H1 (cell line): ENCODE results near the gene CKAP4. TPM values are rescaled to one million over a fixed set of nuclear protein-coding genes. Genes with fewer than 3 reads are reported as not detected.

Experiments
- CTCF ChIA-PET: fragments of 300-600 bp; sonication (Branson Sonifier 250); formaldehyde crosslinking; loops from one replicate; lab custom pipeline; 2021; ENCODE audit not compliant: partially characterized antibody; lab: Charles Lee
- POLR2A ChIA-PET: fragments of 300-600 bp; sonication (Branson Sonifier 250); formaldehyde crosslinking; loops from one replicate; lab custom pipeline; 2021; ENCODE audit warnings: inconsistent platforms; ENCODE audit not compliant: partially characterized antibody; lab: Charles Lee
- DNase-seq, 2 experiments: peaks; one replicate each; pipeline versions ENCODE4 v3.0.0 to v3.0.0-alpha.2; 2010 to 2022; ENCODE audit warnings: low spot score in 2 of 2, low read depth in 1 of 2, mixed read lengths in 1 of 2
- FAIRE-seq: peaks from 2 replicates; lab custom pipeline; 2011; peaks lifted over from hg19 to GRCh38; lab: Jason Lieb, UNC
- H2AFZ ChIP-seq: 2 replicates; pipeline ENCODE4 v1.8.1; 2012; ENCODE audit warnings: low read length, inconsistent platforms
- H2AK5ac ChIP-seq: 2 replicates; pipeline ENCODE4 v1.6.1; 2013; ENCODE audit warnings: low read depth, low read length
- H2BK120ac ChIP-seq: replicated peaks from 2 replicates; pipeline ENCODE3; 2013; ENCODE audit warnings: low read depth, low read length, inconsistent platforms
- H2BK12ac ChIP-seq: 2 replicates; pipeline ENCODE4 v1.6.1; 2013; ENCODE audit warnings: low read depth, low read length
- H2BK15ac ChIP-seq: 2 replicates; pipeline ENCODE4 v1.6.1; 2013; ENCODE audit warnings: low read length
- H2BK20ac ChIP-seq: 2 replicates; pipeline ENCODE4 v1.6.1; 2013; ENCODE audit warnings: low read length
- H2BK5ac ChIP-seq: 2 replicates; pipeline ENCODE4 v1.6.1; 2013; ENCODE audit warnings: low read depth, low read length
- H3K14ac ChIP-seq: 2 replicates; pipeline ENCODE4 v1.6.1; 2013; ENCODE audit warnings: inconsistent platforms; ENCODE audit not compliant: insufficient read length
- H3K18ac ChIP-seq: 2 replicates; pipeline ENCODE4 v1.6.1; 2013; ENCODE audit warnings: low read length; ENCODE audit errors: extremely low read depth
- H3K23ac ChIP-seq: 2 replicates; pipeline ENCODE4 v1.6.1; 2013; ENCODE audit warnings: inconsistent platforms; ENCODE audit not compliant: insufficient read length
- H3K23me2 ChIP-seq: 2 replicates; pipeline ENCODE4 v1.6.1; 2013; ENCODE audit warnings: low read depth, low read length
- H3K27ac ChIP-seq: 2 replicates; pipeline ENCODE4 v1.6.1; 2011; ENCODE audit warnings: low read depth, low read length, inconsistent platforms
- H3K27me3 ChIP-seq, 4 experiments: replicated peaks in 1 of 4; 1 replicate in 1 of 4; 2 replicates in 3 of 4; pipeline versions ENCODE4 v1.6.1 to v1.8.1; 2011 to 2013; ENCODE audit warnings: low read length in 3 of 4, mild to moderate bottlenecking in 3 of 4, inconsistent platforms in 2 of 4, mixed read lengths in 2 of 4, moderate library complexity in 1 of 4; ENCODE audit not compliant: control insufficient read depth in 3 of 4, insufficient read depth in 3 of 4; ENCODE audit errors: extremely low read depth in 1 of 4
- H3K36me3 ChIP-seq, 4 experiments: 2 replicates each; pipeline versions ENCODE4 v1.6.1 to v1.8.1; 2011 to 2013; ENCODE audit warnings: mild to moderate bottlenecking in 4 of 4, low read length in 3 of 4, moderate library complexity in 2 of 4, control low read depth in 1 of 4, inconsistent platforms in 1 of 4; ENCODE audit not compliant: insufficient read depth in 4 of 4, control insufficient read depth in 2 of 4
- H3K4ac ChIP-seq: replicated peaks from 2 replicates; pipeline ENCODE3; 2013; ENCODE audit warnings: low read length, low read depth, mixed read lengths, inconsistent platforms; ENCODE audit not compliant: insufficient read length
- H3K4me1 ChIP-seq, 4 experiments: replicated peaks in 1 of 4; 1 replicate in 1 of 4; 2 replicates in 3 of 4; pipeline versions ENCODE4 v1.6.1 to v1.8.1; 2011 to 2013; ENCODE audit warnings: low read length in 3 of 4, inconsistent platforms in 2 of 4, mixed read lengths in 1 of 4; ENCODE audit not compliant: insufficient read depth in 4 of 4, control insufficient read depth in 3 of 4
- H3K4me2 ChIP-seq, 2 experiments: 2 replicates each; pipeline versions ENCODE4 v1.6.1 to v1.8.1; 2011 to 2013; ENCODE audit warnings: low read depth in 2 of 2, low read length in 2 of 2, control low read depth in 1 of 2, inconsistent platforms in 1 of 2, mild to moderate bottlenecking in 1 of 2; ENCODE audit not compliant: insufficient read depth in 1 of 2
- H3K4me3 ChIP-seq, 4 experiments: fragments of 200-600, 300-600 bp in 1 of 4; sonication (generic), shearing (Covaris generic), sonication (Bioruptor Twin) in 1 of 4; 2 replicates each; pipeline versions ENCODE4 v1.5.1 to v1.8.1; 2011 to 2016; ENCODE audit warnings: low read length in 4 of 4, low read depth in 3 of 4, control low read depth in 2 of 4, inconsistent platforms in 2 of 4, mild to moderate bottlenecking in 2 of 4, mixed read lengths in 1 of 4, moderate library complexity in 1 of 4; ENCODE audit not compliant: insufficient read depth in 2 of 4; ENCODE audit errors: extremely low read depth in 1 of 4
- H3K56ac ChIP-seq: replicated peaks from 2 replicates; pipeline ENCODE3; 2013; ENCODE audit warnings: low read depth, mild to moderate bottlenecking, mixed read lengths, low read length, inconsistent platforms; ENCODE audit not compliant: insufficient read length
- H3K79me1 ChIP-seq: 2 replicates; pipeline ENCODE4 v1.6.1; 2013; ENCODE audit warnings: low read depth, low read length, control low read depth
- H3K79me2 ChIP-seq, 2 experiments: 2 replicates each; pipeline versions ENCODE4 v1.6.1 to v1.8.1; 2012 to 2013; ENCODE audit warnings: low read length in 2 of 2, mild to moderate bottlenecking in 2 of 2, inconsistent platforms in 1 of 2; ENCODE audit not compliant: insufficient read depth in 2 of 2, control insufficient read depth in 1 of 2
- H3K9ac ChIP-seq, 4 experiments: replicated peaks in 1 of 4; 1 replicate in 1 of 4; 2 replicates in 3 of 4; pipeline versions ENCODE4 v1.6.1 to v1.8.1; 2011 to 2013; ENCODE audit warnings: low read depth in 3 of 4, low read length in 3 of 4, control low read depth in 2 of 4, mild to moderate bottlenecking in 2 of 4, moderate library complexity in 2 of 4, inconsistent platforms in 1 of 4; ENCODE audit errors: extremely low read depth in 1 of 4
- H3K9me3 ChIP-seq, 2 experiments: 2 replicates each; pipeline versions ENCODE4 v1.6.1 to v1.8.1; 2012 to 2013; ENCODE audit warnings: mild to moderate bottlenecking in 2 of 2, moderate library complexity in 2 of 2, control low read depth in 1 of 2, inconsistent platforms in 1 of 2, low read depth in 1 of 2, low read length in 1 of 2, mixed read lengths in 1 of 2; ENCODE audit not compliant: insufficient read depth in 2 of 2
- H4K20me1 ChIP-seq, 2 experiments: replicated peaks in 1 of 2; 2 replicates each; pipeline versions ENCODE3 to v1.8.1; 2011 to 2013; ENCODE audit warnings: inconsistent platforms in 2 of 2, low read length in 2 of 2, mild to moderate bottlenecking in 1 of 2; ENCODE audit not compliant: insufficient read depth in 2 of 2, control insufficient read depth in 1 of 2
- H4K5ac ChIP-seq: 2 replicates; pipeline ENCODE4 v1.6.1; 2013; ENCODE audit warnings: low read length, low read depth, mixed read lengths, inconsistent platforms; ENCODE audit not compliant: insufficient read length
- H4K8ac ChIP-seq: 2 replicates; pipeline ENCODE4 v1.8.0; 2013; ENCODE audit warnings: mild to moderate bottlenecking, moderate library complexity, low read length, inconsistent platforms; ENCODE audit not compliant: insufficient read depth; ENCODE audit errors: extremely low read depth
- H4K91ac ChIP-seq: replicated peaks from 2 replicates; pipeline ENCODE3; 2013; ENCODE audit warnings: low read length, mixed read lengths, inconsistent platforms; ENCODE audit not compliant: insufficient read length
- ASH2L ChIP-seq: fragments of 200-600, 300-600 bp; sonication (generic); IDR thresholded peaks from one replicate; pipeline ENCODE4 v1.7.1; 2017; ENCODE audit warnings: low read length
- CREB1 ChIP-seq: IDR thresholded peaks from 2 replicates; pipeline ENCODE4 v1.6.1; 2012; ENCODE audit warnings: inconsistent platforms
- EGR1 ChIP-seq: IDR thresholded peaks from 2 replicates; pipeline ENCODE4 v1.6.1; 2011; ENCODE audit warnings: low read depth, low read length, borderline replicate concordance
- EP300 ChIP-seq, 2 experiments: IDR thresholded peaks; 1 replicate in 1 of 2; 2 replicates in 1 of 2; pipeline ENCODE4 v1.6.1; 2011 to 2012; ENCODE audit warnings: low read depth in 2 of 2, low read length in 2 of 2, mild to moderate bottlenecking in 2 of 2, borderline replicate concordance in 1 of 2, inconsistent platforms in 1 of 2, moderate library complexity in 1 of 2
- EZH2 ChIP-seq: fragments of 200-600 bp; sonication (generic); IDR thresholded peaks from 2 replicates; pipeline ENCODE4 v1.7.1; 2012; ENCODE audit warnings: low read depth, mild to moderate bottlenecking, moderate library complexity, low read length, inconsistent platforms; ENCODE audit not compliant: severe bottlenecking
- JUND ChIP-seq: IDR thresholded peaks from 2 replicates; pipeline ENCODE4 v1.6.1; 2011; ENCODE audit warnings: mild to moderate bottlenecking, improper control_type of control experiment, low read length
- NRF1 ChIP-seq: IDR thresholded peaks from 2 replicates; pipeline ENCODE4 v1.6.1; 2011; ENCODE audit warnings: mild to moderate bottlenecking, low read depth, low read length, improper control_type of control experiment
- SAP30 ChIP-seq: fragments of 300-600 bp; sonication (generic); IDR thresholded peaks from 2 replicates; pipeline ENCODE4 v1.7.1; 2012; ENCODE audit warnings: low read length, moderate library complexity, mild to moderate bottlenecking, inconsistent platforms; ENCODE audit not compliant: insufficient read depth, insufficient replicate concordance
- TAF1 ChIP-seq: IDR thresholded peaks from 2 replicates; pipeline ENCODE4 v1.6.1; 2011; ENCODE audit warnings: mild to moderate bottlenecking, low read depth, low read length
- TAF7 ChIP-seq: optimal IDR thresholded peaks from 2 replicates; pipeline ENCODE3; 2011; ENCODE audit warnings: low read depth, mild to moderate bottlenecking, inconsistent platforms, low read length, moderate library complexity, borderline replicate concordance
- ZNF274 ChIP-seq: IDR thresholded peaks from 2 replicates; pipeline ENCODE4 v1.7.0; 2012; ENCODE audit warnings: low read length, borderline replicate concordance; ENCODE audit errors: extremely low read depth
- WGBS, 2 experiments: shearing (Covaris generic) in 1 of 2; methylation state at CpG; one replicate each; pipeline versions ENCODE4 v1.1.6 to v1.1.7; 2013 to 2015; ENCODE audit warnings: low lambda C conversion rate in 2 of 2, mixed read lengths in 2 of 2, inconsistent platforms in 1 of 2, low coverage in 1 of 2, missing lambda C conversion rate in 1 of 2; ENCODE audit not compliant: insufficient replicate concordance in 2 of 2, insufficient coverage in 1 of 2, insufficient read length in 1 of 2; ENCODE audit errors: extremely low coverage in 1 of 2, missing lambda C conversion rate in 1 of 2; 5-methylcytosine and 5-hydroxymethylcytosine counted together
- polyA plus RNA-seq, 7 experiments: library from polyadenylated mRNA; depleted of rRNA in 3 of 7; stranded (reverse) in 5 of 7; unstranded in 2 of 7; fragments of >200 nt in 5 of 7; fragments of 200-250 nt in 2 of 7; gene quantifications; 1 replicate in 5 of 7; 2 replicates in 1 of 7; 4 replicates in 1 of 7; pipeline versions ENCODE4 v1.2.1 to v1.2.3, GENCODE V29; 2011 to 2013; ENCODE audit warnings: missing spikeins in 2 of 7, mixed read lengths in 2 of 7
- total RNA-seq: library from RNA; stranded (reverse); fragmentation: NEBNext Ultra II Directional; extraction: Animal tissue kit (Norgen Biotek cat#: 25700); gene quantifications from 2 replicates; pipeline ENCODE4 v1.2.1, GENCODE V29; 2021
- TF ChIP-seq, protein P1 (sequence below): IDR thresholded peaks from 2 replicates; pipeline ENCODE4 v1.6.1; 2012; ENCODE audit warnings: inconsistent platforms

The CKAP4 gene
- total and polyA plus RNA-seq, 2 of the 8 experiments (the other 6 are each of a cell fraction or from before 2014, with no cell fraction given): 35.8 to 80.7 TPM

GRCh38 chr12:106245767-106246166 is 2.1 kb downstream of the CKAP4 start:
- Histone ChIP-seq H3K4me3 (peak overlapping the region in 1 of 4 experiments; percentile 84; a peak in 1 of 8 replicates), H2BK5ac (no peak overlapping the region), H2AFZ (no peak overlapping the region), H2BK120ac (no peak overlapping the region), H3K23ac (no peak overlapping the region), H3K79me2 (peaks cover 0 to 26% of the 10 kb centered on the region in 2 experiments; a peak in 2 of 4 replicates), H3K9ac (no peak overlapping the region), H3K18ac (no peak overlapping the region), H2AK5ac (no peak overlapping the region), H3K14ac (no peak overlapping the region), H4K91ac (no peak overlapping the region), H2BK15ac (no peak overlapping the region), H2BK12ac (no peak overlapping the region), H3K36me3 (peaks cover 0 to 5% (median 3%) of the 10 kb centered on the region in 4 experiments; a peak in 4 of 8 replicates), H4K8ac (no peak overlapping the region), H3K4me1 (peaks cover 0 to 10% (median 3%) of the 10 kb centered on the region in 4 experiments; a peak in 4 of 7 replicates), H3K4ac (no peak overlapping the region), H4K20me1 (peaks cover 5 to 16% of the 10 kb centered on the region in 2 experiments), H3K4me2 (peak overlapping the region in 1 of 2 experiments; percentile 70; a peak in 1 of 4 replicates), H2BK20ac (no peak overlapping the region), H4K5ac (no peak overlapping the region), H3K23me2 (peaks cover 12% of the 10 kb centered on the region), H3K56ac (no peak overlapping the region), H3K79me1 (peaks cover 8% of the 10 kb centered on the region; the same call in 1 of the 2 replicates), H3K27me3 (no peaks in the 10 kb centered on the region), H3K9me3 (no peaks in the 10 kb centered on the region), H3K27ac (no peak overlapping the region)
- no peak for TF ChIP-seq TAF1
- no peak for TF ChIP-seq CREB1
- TF ChIP-seq EGR1: no peak
- no peak for TF ChIP-seq EP300 (IDR thresholded peaks at IDR 0.05; ENCODE audit: borderline replicate concordance in 1 of 2, low read depth in 2 of 2, low read length in 2 of 2)
- no peak for TF ChIP-seq ZNF274
- TF ChIP-seq, protein P1, sequence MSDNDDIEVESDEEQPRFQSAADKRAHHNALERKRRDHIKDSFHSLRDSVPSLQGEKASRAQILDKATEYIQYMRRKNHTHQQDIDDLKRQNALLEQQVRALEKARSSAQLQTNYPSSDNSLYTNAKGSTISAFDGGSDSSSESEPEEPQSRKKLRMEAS: no peak
- no peak for TF ChIP-seq SAP30
- TF ChIP-seq NRF1: no peak
- no peak for TF ChIP-seq ASH2L
- TF ChIP-seq JUND: no peak
- TF ChIP-seq TAF7: no peak
- TF ChIP-seq EZH2: no peak
- DNase-seq (no peak), FAIRE-seq (no peak)
- ChIA-PET CTCF (interaction anchor here (1.2 to 1.3 kb wide), 2 partner anchors 111 to 673 kb away, joined by 3 read pairs; no protein-coding TSS in a partner anchor), POLR2A (interaction anchor here (2.5 kb wide), 1 partner anchor 9 kb away, joined by 12 read pairs; no protein-coding TSS in a partner anchor)
- 94% methylated on average over 12 of the region's 12 CpGs; no CpG with 5 or more reads in 1 of the 2 experiments for WGBS, 2 experiments
